WTC11 (cell line): ENCODE results near the gene LRP3.

Source experiments
- ATF6 ChIP-seq: sonication (generic); formaldehyde crosslinking; IDR thresholded peaks from 2 replicates; pipeline ENCODE4 v1.8.1; 2023; ENCODE audit warnings: mild to moderate bottlenecking, missing genetic modification reagents
- CTCF ChIP-seq: fragments of 200-600 bp; IDR thresholded peaks from 2 replicates; pipeline ENCODE4 v1.8.0; 2022; ENCODE audit warnings: antibody characterized with exemption
- ERG ChIP-seq: fragments of 250-450 bp; sonication (Bioruptor Pico); IDR thresholded peaks from 2 replicates; pipeline ENCODE4 v1.8.0; 2021; ENCODE audit warnings: mild to moderate bottlenecking
- FOXP4 ChIP-seq: sonication (generic); formaldehyde crosslinking; IDR thresholded peaks from 2 replicates; pipeline ENCODE4 v1.8.0; 2022; ENCODE audit warnings: mild to moderate bottlenecking, missing genetic modification reagents
- MLX ChIP-seq: sonication (generic); formaldehyde crosslinking; IDR thresholded peaks from 2 replicates; pipeline ENCODE4 v1.8.1; 2023; ENCODE audit warnings: mild to moderate bottlenecking, missing genetic modification reagents, moderate library complexity
- ZNF423 ChIP-seq: fragments of 250-450 bp; sonication (Bioruptor Pico); IDR thresholded peaks from 2 replicates; pipeline ENCODE4 v2.1.2; 2022; ENCODE audit warnings: mild to moderate bottlenecking, moderate library complexity

GRCh38 chr19:33208904-33209849 lies 15.0 kb downstream of the LRP3 start:
- TF ChIP-seq ZNF423: no peak
- TF ChIP-seq ATF6 (CRISPR knock-in tag): no peak
- TF ChIP-seq ERG: no peak
- no peak for TF ChIP-seq FOXP4
- no peak for TF ChIP-seq CTCF
- no peak for TF ChIP-seq MLX (CRISPR knock-in tag)
